Measurements from ENCODE around the gene RNF114.
"Not testable (repeated sequence)": the region's sequence is repeated elsewhere in the genome, so short reads cannot be mapped to it uniquely, and the experiment has no call there.

The RNF114 gene

DNA sequence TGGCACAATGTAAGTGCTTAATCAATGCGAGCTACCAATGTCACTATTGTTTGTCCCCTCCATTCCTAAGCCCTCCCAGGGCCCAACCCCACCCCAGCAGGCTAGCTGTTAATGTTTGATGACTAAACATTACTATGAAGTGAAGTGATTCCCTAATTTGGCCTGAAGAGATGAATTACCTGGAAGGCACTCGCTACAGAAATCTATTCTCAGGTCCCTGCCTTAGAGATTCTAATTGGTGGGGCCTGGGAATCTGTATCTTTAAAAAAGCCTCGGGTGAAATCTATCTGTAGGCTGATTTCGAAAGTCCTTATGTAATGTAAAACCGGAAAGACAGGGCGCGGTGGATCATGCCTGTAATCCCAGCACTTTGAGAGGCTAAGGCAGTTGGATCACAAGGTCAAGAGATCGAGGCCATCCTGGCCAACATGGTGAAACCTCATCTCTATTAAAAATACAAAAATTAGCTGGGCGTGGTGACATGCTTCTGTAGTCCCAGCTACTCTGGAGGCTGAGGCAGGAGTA, 29.6 kb downstream of the RNF114 start:
- no peak for DNase-seq

- DNase-seq: no peak
Observed at GRCh38 chr20:49966861-49967260, 30.7 kb downstream of the RNF114 start.

DNA sequence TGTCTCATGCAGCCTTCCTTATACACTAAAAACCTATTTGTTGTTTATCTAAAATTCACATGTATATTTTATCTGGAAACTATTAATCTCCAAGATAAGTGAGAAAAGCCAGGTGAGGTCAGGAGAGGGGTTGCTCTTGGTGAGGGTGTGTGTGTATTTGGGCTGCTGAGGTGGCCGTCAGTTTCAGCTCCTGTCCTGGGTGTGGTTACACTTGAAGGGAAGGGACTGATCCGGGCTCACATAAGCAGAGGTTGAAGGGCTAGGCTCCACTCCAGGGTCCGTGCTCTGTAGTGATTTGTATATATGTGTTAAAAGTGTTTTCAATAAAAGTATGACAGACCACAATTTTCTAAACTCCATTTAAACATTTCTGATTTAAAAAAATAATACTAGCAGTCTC, 33.0 kb downstream of the RNF114 start:
- DNase-seq: no peak

- no peak for DNase-seq
Observed at GRCh38 chr20:49969946-49970345, 33.7 kb downstream of the RNF114 start.

DNA sequence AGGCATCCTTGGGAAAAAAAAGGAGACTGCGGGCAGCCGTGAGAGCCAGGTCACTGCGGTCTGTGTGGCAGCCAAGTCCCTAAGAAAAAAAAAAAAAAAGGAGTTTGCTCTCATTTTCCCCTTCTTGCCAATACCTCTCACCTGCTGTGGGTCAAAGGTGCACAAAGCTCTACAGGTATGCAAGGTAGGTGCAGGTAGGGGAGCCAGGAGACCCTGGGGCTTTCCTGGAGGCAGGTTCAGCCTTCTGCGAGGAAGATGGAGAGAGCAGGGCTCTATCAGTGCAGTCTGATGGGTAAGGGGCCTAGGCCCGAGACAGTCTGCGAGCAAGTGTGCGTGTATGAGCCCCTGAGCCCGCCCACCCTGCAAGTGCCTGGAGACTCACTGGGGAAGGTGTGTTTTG, 34.3 kb downstream of the RNF114 start:
- DNase-seq: no peak

- no peak for DNase-seq
Observed at GRCh38 chr20:49973981-49974380, 37.8 kb downstream of the RNF114 start.

DNA sequence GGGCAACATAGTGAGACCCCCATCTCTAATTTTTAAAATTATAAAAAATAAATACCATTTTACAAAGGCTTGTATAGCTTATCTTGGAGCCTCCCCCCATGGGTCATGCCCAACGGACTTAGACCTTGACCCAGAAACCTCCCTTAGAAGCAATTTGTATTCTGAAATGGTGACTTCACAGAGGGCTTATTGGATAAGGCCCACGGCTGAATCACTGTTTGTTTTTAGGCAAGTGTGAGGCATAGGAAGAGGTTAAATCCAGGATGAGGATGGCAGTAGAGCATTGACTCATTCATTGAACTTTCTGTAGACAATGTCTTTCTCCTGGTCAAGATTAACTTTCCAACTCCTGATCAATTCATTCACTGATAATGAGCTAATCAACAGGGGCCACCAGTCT, 40.3 kb downstream of the RNF114 start:
- DNase-seq: no peak

DNA sequence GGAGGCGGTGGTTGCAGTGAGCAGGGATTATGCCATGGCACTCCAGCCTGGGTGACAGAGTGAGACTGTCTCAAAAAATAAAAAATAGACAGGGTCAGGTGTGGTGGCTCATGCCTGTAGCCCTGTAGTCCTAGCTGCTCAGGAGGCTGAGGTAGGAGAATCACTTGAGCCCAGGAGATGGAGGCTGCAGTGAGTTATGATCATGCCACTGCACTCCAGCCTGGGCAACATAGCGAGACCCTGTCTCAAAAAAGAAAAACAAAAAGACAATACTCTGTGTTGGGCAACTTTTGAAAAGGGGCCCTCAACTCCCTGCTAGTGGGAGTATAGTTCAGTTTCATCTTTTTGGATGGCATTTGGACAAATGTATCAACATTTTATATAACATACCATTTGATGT, 41.5 kb downstream of the RNF114 start:
- DNase-seq: not testable (repeated sequence)

DNA sequence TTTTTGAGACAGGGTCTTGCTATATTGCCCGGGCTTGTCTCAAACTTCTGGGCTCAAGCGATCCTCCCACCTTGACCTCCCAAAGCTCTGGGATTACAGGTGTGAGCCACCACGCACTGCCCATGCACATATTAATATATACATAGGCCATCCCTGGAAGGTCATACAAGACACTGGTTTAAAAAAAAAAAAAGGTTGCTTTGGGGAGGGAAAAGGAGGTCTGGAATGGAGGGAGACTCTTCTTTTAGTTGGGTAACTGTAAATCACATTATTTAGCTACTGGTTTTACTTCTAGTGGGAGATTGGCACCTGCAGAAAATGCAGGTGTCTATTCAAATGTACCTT, 42.5 kb downstream of the RNF114 start:
- DNase-seq: no peak

DNA sequence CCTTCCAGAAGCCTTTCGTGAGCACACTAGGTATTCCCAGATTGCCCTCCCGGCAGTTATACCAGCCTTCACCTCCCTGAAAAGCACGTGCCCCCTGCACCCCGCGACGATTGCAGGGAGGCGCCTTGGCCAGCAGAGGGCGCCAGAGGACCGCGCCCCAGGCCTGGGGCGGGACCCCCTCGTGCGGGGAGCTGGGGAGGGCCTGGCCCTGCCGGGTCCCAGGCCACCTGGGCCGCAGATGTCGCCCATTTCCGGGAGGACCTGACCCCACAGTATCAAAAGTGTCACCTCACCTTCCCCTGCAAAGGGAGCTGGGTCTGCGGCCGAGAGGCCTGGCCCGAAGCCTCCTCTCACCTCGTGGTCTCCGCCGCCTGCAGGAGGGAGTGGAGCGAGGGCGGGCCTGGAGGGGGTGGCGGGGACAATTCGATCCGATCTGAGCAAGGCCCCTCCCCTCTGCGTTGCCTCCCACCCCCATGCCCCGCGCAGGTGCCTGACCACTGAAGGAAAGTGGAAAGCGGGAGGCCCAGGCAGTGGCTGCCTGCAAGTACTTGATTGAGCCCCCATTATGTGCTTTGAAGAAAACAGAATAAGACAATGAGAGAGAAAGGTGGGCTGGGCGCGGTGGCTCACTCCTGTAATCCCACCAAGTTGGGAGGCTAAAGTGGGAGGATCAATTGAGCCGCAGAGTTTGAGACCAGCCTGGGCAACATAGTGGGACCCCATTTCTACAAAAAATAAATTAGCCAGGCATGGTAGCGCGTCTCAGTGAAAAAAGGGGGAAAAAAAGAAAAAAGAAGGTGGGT, 43.0 kb downstream of the RNF114 start:
- DNase-seq: peak; percentile 16

DNA sequence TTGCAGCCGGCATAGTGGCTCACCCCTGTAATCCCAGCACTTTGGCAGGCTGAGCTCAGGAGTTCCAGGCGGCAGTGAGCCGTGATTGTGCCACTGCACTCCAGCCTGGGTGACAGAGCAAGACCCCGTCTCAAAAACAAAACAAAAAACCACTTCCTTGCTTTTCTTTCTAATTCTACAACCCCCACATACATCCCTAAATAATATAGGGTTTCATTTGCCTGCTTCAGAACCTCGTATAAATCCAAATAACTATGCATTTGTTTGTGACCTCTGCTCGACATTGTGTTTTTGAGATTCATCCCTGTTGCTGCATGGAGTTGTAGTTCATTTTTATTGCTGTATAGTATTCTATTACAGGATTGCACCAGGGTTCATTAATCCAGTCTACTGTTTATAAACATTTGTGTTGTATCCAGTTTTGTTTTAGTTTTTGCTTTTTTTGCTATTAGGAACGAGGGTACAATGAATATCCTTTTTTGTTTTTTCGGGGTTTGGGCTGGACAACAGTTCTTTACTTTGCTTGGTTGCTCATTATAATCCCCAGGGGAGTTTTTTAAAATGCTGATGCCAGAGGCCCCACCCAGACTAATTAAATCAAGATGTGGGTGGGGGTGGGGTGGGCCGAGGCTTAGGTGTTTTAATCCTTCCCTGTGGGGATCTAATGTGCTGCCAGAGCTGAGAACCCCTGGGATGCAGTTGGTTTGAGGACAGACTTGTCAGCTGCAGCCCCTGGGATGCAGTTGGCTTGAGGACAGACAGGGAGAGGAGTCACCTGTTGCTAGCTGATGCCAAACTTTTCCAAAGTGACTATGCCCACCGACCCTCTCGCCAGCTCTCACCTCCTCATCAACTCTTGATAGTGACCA, 44.2 kb downstream of the RNF114 start:
- no peak for DNase-seq

- no peak for DNase-seq
Observed at GRCh38 chr20:49981218-49982071, 45.2 kb downstream of the RNF114 start.

DNA sequence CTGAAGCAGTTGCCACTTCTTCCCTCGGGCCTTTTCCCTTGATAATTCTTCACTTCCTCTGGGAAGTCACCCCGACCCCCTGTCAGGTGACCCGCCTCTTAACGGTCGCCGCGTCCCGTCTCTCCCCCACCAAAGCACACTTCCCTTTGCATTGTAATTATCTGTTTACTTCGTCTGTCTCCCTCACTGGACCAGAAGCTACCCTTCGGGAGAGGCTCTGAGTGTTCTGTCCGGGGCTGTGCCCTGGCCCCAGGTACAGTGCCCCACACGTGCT, 45.8 kb downstream of the RNF114 start:
- DNase-seq: no peak

- DNase-seq: peak; percentile 86
Observed at GRCh38 chr20:49982346-49983122, 46.3 kb downstream of the RNF114 start, which contains the start of gene SNAI1. SNAI1 (plus strand) TSS chr20:49982980; CDS start chr20:49983060, 80 bp downstream.

- no peak for DNase-seq
Observed at GRCh38 chr20:49983123-49983847, 47.1 kb downstream of the RNF114 start.

GRCh38 chr20:49983848-49984408, 47.7 kb downstream of the RNF114 start:
- DNase-seq: no peak

- DNase-seq: no peak
Observed at GRCh38 chr20:49984426-49985153, 48.4 kb downstream of the RNF114 start.

GRCh38 chr20:49985157-49985556, 49.0 kb downstream of the RNF114 start:
- no peak for DNase-seq

- DNase-seq: no peak
Observed at GRCh38 chr20:49985617-49986016, 49.4 kb downstream of the RNF114 start.

DNA sequence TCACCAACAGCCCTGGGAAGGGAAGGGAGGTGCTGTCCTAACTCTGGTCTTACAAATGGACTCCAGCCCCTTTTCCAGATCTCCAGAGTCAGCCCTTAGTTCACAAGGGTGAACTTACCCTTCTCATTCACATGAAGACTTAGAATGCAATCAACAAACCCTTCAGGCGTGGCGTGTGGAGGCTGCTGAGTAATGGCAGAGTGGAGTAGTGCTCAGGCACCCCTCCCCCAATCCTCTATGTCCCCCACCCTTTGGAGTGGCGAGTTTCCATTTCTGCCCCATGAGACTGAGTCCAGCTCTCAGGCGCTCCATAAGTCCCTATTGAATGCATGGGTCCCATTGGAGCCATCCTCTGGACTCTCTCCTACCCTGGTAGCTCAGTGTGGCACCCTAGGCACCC, 49.9 kb downstream of the RNF114 start:
- no peak for DNase-seq
